ENCODE measurements around the gene PFKFB3. TPM values are rescaled to one million over a fixed set of nuclear protein-coding genes. Genes with fewer than 3 reads are reported as not detected.

The PFKFB3 gene
- total and polyA plus RNA-seq, 9 of the 15 experiments (the other 6 are each of a cell fraction or from before 2014, with no cell fraction given), result 0.46 to 21.6 (median 7.8) TPM

GRCh38 chr10:6229290-6229689, 26.6 kb downstream of the PFKFB3 start (continued):
- TF ChIP-seq SREBF1 (IDR thresholded peaks at IDR 0.05; ENCODE audit: borderline replicate concordance, low read depth, low read length) (no peak), ELK3 (CRISPR knock-in tag; IDR thresholded peaks at IDR 0.05) (no peak), HNRNPLL (IDR thresholded peaks at IDR 0.05; ENCODE audit: low read depth, low read length, poor library complexity, severe bottlenecking) (no peak), ZNF589 (CRISPR knock-in tag; IDR thresholded peaks at IDR 0.05; ENCODE audit: low read depth) (no peak), ZNF764 (CRISPR knock-in tag; IDR thresholded peaks at IDR 0.05; ENCODE audit: low read depth) (no peak), MGA (IDR thresholded peaks at IDR 0.05) (no peak)
